Spleen (tissue), 7 donors: ENCODE measurements around the gene LRP1B.

Source experiments
- CTCF ChIP-seq, 11 experiments: fragments of 200-600 bp in 7 of 11; fragments of 450-650 bp in 4 of 11; sonication (generic) in 4 of 11; IDR thresholded peaks in 8 of 11; conservative IDR thresholded peaks in 3 of 11; 1 replicate in 7 of 11; 2 replicates in 4 of 11; pipeline versions ENCODE4 v1.4.0 to v1.8.0; 2016 to 2021; ENCODE audit warnings: antibody characterized with exemption in 11 of 11, inconsistent platforms in 4 of 11, mild to moderate bottlenecking in 1 of 11
- POLR2A ChIP-seq, 3 donors: fragments of 450-650 bp; IDR thresholded peaks; one replicate each; pipeline ENCODE4 v1.5.1; 2017; ENCODE audit warnings: antibody characterized with exemption in 3 of 3, mild to moderate bottlenecking in 1 of 3
- POLR2AphosphoS5 ChIP-seq, 3 donors: sonication (generic); formaldehyde crosslinking; IDR thresholded peaks; one replicate each; pipeline ENCODE4 v1.5.1; 2017; ENCODE audit warnings: antibody characterized with exemption in 3 of 3
- donor health status: DM: no; HTN: no; CAD: no; lungs with moderate emphysema.
- donor health status: DM: no; HTN: no; CAD: no.
- donor health status: DM: no; HTN: no; CAD: no.

DNA sequence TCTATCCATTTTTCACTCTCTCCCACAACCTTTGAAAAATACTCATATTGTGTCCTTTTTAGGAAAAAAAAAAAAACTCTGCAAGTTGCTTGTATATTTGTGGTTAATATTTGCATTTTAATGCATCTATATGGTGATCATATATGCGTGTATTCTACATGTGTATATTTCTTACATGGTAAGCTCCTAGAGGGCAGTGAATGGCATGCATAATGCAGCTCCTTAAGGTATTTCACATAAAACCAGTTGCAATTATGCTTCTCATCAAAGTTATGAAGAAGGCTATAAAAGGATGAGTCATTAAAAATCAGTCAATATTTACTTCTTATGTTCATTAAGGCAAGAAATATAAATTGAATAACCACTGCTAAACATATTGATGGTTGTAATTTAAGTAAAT lies 100.8 kb downstream of the LRP1B start:
- no peak for TF ChIP-seq CTCF (IDR thresholded peaks at IDR 0.05 in 8 of 11, conservative IDR thresholded peaks at IDR 0.05 in 3 of 11)
- no peak for TF ChIP-seq POLR2AphosphoS5 (IDR thresholded peaks at IDR 0.05)
- TF ChIP-seq POLR2A (IDR thresholded peaks at IDR 0.05): no peak
